Fibroblast of mammary gland (primary cell): ENCODE measurements around the gene CCL4.

ENCODE experiments used
- DNase-seq: peaks from one replicate; pipeline ENCODE4 v3.0.0-alpha.2; 2010; ENCODE audit warnings: low read depth
- H3K4me3 ChIP-seq: 2 replicates; pipeline ENCODE4 v1.5.1; 2011; ENCODE audit warnings: low read depth, mild to moderate bottlenecking, low read length, moderate library complexity; ENCODE audit not compliant: control insufficient read depth
- CTCF ChIP-seq: conservative IDR thresholded peaks from 2 replicates; pipeline ENCODE4 v1.5.1; 2011; ENCODE audit warnings: low read depth, low read length, inconsistent platforms; ENCODE audit not compliant: control insufficient read depth, insufficient read depth

Gene CCL4

GRCh38 chr17:36144014-36144413 lies 40.4 kb downstream of the CCL4 start:
- TF ChIP-seq CTCF = no peak
- no peak overlapping the region for H3K4me3 ChIP-seq
- no peak for DNase-seq

GRCh38 chr17:36144981-36145729 lies 41.5 kb downstream of the CCL4 start:
- DNase-seq = no peak
- no peak for TF ChIP-seq CTCF
- H3K4me3 ChIP-seq = no peak overlapping the region

- H3K4me3 ChIP-seq = no peak overlapping the region
- no peak for TF ChIP-seq CTCF
- DNase-seq = no peak
Measured at GRCh38 chr17:36147601-36148000, 44.0 kb downstream of the CCL4 start.

- peak; percentile 66 for DNase-seq
- peak; percentile 100 for TF ChIP-seq CTCF
- no peak overlapping the region for H3K4me3 ChIP-seq
Measured at GRCh38 chr17:36148559-36149295, 45.1 kb downstream of the CCL4 start.

GRCh38 chr17:36149296-36149820 lies 45.7 kb downstream of the CCL4 start:
- DNase-seq = peak; percentile 82
- no peak overlapping the region for H3K4me3 ChIP-seq
- TF ChIP-seq CTCF = no peak

GRCh38 chr17:36151891-36152638 lies 48.4 kb downstream of the CCL4 start:
- no peak for TF ChIP-seq CTCF
- no peak for DNase-seq
- H3K4me3 ChIP-seq = no peak overlapping the region
